ENCODE data around the gene ARHGEF7.

Gene ARHGEF7

GRCh38 chr13:111275995-111276618 lies 161.0 kb downstream of the ARHGEF7 start:
- Histone ChIP-seq H3K4me3 (ENCODE audit: low read depth in 1 of 5, low read length in 5 of 5) (no peak overlapping the region), H3K27ac (ENCODE audit: low read depth, low read length) (no peak overlapping the region), H3K27me3 (ENCODE audit: control insufficient read depth in 5 of 5, insufficient read depth in 4 of 5, low read length in 5 of 5) (no peaks in the 10 kb centered on the region), H3K36me3 (ENCODE audit: control insufficient read depth in 5 of 5, insufficient read depth in 5 of 5, low read length in 5 of 5) (peaks cover 48 to 88% (median 81%) of the 10 kb centered on the region in 5 donors), H3K4me1 (ENCODE audit: control insufficient read depth in 5 of 5, insufficient read depth in 5 of 5, low read length in 5 of 5) (peaks cover 0 to 16% (median 0%) of the 10 kb centered on the region in 5 donors), H3K9ac (ENCODE audit: low read length in 5 of 5) (no peak overlapping the region), H3K9me3 (ENCODE audit: control insufficient read depth in 5 of 5, low read length in 5 of 5) (no peaks in the 10 kb centered on the region)

GRCh38 chr13:111278258-111278657 lies 163.1 kb downstream of the ARHGEF7 start:
- no peaks in the 10 kb centered on the region for H3K27me3 ChIP-seq (ENCODE audit: control insufficient read depth in 5 of 5, insufficient read depth in 4 of 5, low read length in 5 of 5)
- no peak overlapping the region for H3K9ac ChIP-seq (ENCODE audit: low read length in 5 of 5)
- peaks cover 49 to 95% (median 82%) of the 10 kb centered on the region in 5 donors for H3K36me3 ChIP-seq (ENCODE audit: control insufficient read depth in 5 of 5, insufficient read depth in 5 of 5, low read length in 5 of 5)
- H3K27ac ChIP-seq (ENCODE audit: low read depth, low read length) = no peak overlapping the region
- H3K4me3 ChIP-seq (ENCODE audit: low read depth in 1 of 5, low read length in 5 of 5) = no peak overlapping the region
- no peaks in the 10 kb centered on the region for H3K9me3 ChIP-seq (ENCODE audit: control insufficient read depth in 5 of 5, low read length in 5 of 5)
- peaks cover 0 to 19% (median 0%) of the 10 kb centered on the region in 5 donors for H3K4me1 ChIP-seq (ENCODE audit: control insufficient read depth in 5 of 5, insufficient read depth in 5 of 5, low read length in 5 of 5)

GRCh38 chr13:111278743-111279652 lies 163.9 kb downstream of the ARHGEF7 start:
- no peaks in the 10 kb centered on the region for H3K27me3 ChIP-seq (ENCODE audit: control insufficient read depth in 5 of 5, insufficient read depth in 4 of 5, low read length in 5 of 5)
- no peak overlapping the region for H3K27ac ChIP-seq (ENCODE audit: low read depth, low read length)
- no peak overlapping the region for H3K9ac ChIP-seq (ENCODE audit: low read length in 5 of 5)
- H3K36me3 ChIP-seq (ENCODE audit: control insufficient read depth in 5 of 5, insufficient read depth in 5 of 5, low read length in 5 of 5) = peaks cover 49 to 96% (median 82%) of the 10 kb centered on the region in 5 donors
- H3K9me3 ChIP-seq (ENCODE audit: control insufficient read depth in 5 of 5, low read length in 5 of 5) = no peaks in the 10 kb centered on the region
- peaks cover 0 to 19% (median 0%) of the 10 kb centered on the region in 5 donors for H3K4me1 ChIP-seq (ENCODE audit: control insufficient read depth in 5 of 5, insufficient read depth in 5 of 5, low read length in 5 of 5)
- H3K4me3 ChIP-seq (ENCODE audit: low read depth in 1 of 5, low read length in 5 of 5) = no peak overlapping the region

GRCh38 chr13:111280226-111280625 lies 165.1 kb downstream of the ARHGEF7 start:
- Histone ChIP-seq H3K9me3 (ENCODE audit: control insufficient read depth in 5 of 5, low read length in 5 of 5) (no peaks in the 10 kb centered on the region), H3K36me3 (ENCODE audit: control insufficient read depth in 5 of 5, insufficient read depth in 5 of 5, low read length in 5 of 5) (peaks cover 40 to 96% (median 85%) of the 10 kb centered on the region in 5 donors), H3K9ac (ENCODE audit: low read length in 5 of 5) (no peak overlapping the region), H3K27ac (ENCODE audit: low read depth, low read length) (no peak overlapping the region), H3K4me1 (ENCODE audit: control insufficient read depth in 5 of 5, insufficient read depth in 5 of 5, low read length in 5 of 5) (peaks cover 0 to 19% (median 0%) of the 10 kb centered on the region in 5 donors), H3K4me3 (ENCODE audit: low read depth in 1 of 5, low read length in 5 of 5) (no peak overlapping the region), H3K27me3 (ENCODE audit: control insufficient read depth in 5 of 5, insufficient read depth in 4 of 5, low read length in 5 of 5) (no peaks in the 10 kb centered on the region)

GRCh38 chr13:111280681-111281585 lies 165.8 kb downstream of the ARHGEF7 start:
- Histone ChIP-seq H3K9me3 (ENCODE audit: control insufficient read depth in 5 of 5, low read length in 5 of 5) (no peaks in the 10 kb centered on the region), H3K27ac (ENCODE audit: low read depth, low read length) (peak overlapping the region; percentile 6), H3K4me1 (ENCODE audit: control insufficient read depth in 5 of 5, insufficient read depth in 5 of 5, low read length in 5 of 5) (peaks cover 0 to 19% (median 0%) of the 10 kb centered on the region in 5 donors), H3K36me3 (ENCODE audit: control insufficient read depth in 5 of 5, insufficient read depth in 5 of 5, low read length in 5 of 5) (peaks cover 37 to 96% (median 85%) of the 10 kb centered on the region in 5 donors), H3K27me3 (ENCODE audit: control insufficient read depth in 5 of 5, insufficient read depth in 4 of 5, low read length in 5 of 5) (no peaks in the 10 kb centered on the region), H3K4me3 (ENCODE audit: low read depth in 1 of 5, low read length in 5 of 5) (no peak overlapping the region), H3K9ac (ENCODE audit: low read length in 5 of 5) (no peak overlapping the region)

GRCh38 chr13:111281751-111282311 lies 166.7 kb downstream of the ARHGEF7 start:
- Histone ChIP-seq H3K4me3 (ENCODE audit: low read depth in 1 of 5, low read length in 5 of 5) (no peak overlapping the region), H3K36me3 (ENCODE audit: control insufficient read depth in 5 of 5, insufficient read depth in 5 of 5, low read length in 5 of 5) (peaks cover 29 to 96% (median 86%) of the 10 kb centered on the region in 5 donors), H3K4me1 (ENCODE audit: control insufficient read depth in 5 of 5, insufficient read depth in 5 of 5, low read length in 5 of 5) (peaks cover 0 to 19% (median 0%) of the 10 kb centered on the region in 5 donors), H3K9ac (ENCODE audit: low read length in 5 of 5) (no peak overlapping the region), H3K9me3 (ENCODE audit: control insufficient read depth in 5 of 5, low read length in 5 of 5) (no peaks in the 10 kb centered on the region), H3K27ac (ENCODE audit: low read depth, low read length) (peak overlapping the region; percentile 6), H3K27me3 (ENCODE audit: control insufficient read depth in 5 of 5, insufficient read depth in 4 of 5, low read length in 5 of 5) (no peaks in the 10 kb centered on the region)

GRCh38 chr13:111282425-111282824 lies 167.3 kb downstream of the ARHGEF7 start:
- Histone ChIP-seq H3K9ac (ENCODE audit: low read length in 5 of 5) (no peak overlapping the region), H3K27ac (ENCODE audit: low read depth, low read length) (peak overlapping the region; percentile 23), H3K9me3 (ENCODE audit: control insufficient read depth in 5 of 5, low read length in 5 of 5) (no peaks in the 10 kb centered on the region), H3K27me3 (ENCODE audit: control insufficient read depth in 5 of 5, insufficient read depth in 4 of 5, low read length in 5 of 5) (no peaks in the 10 kb centered on the region), H3K4me1 (ENCODE audit: control insufficient read depth in 5 of 5, insufficient read depth in 5 of 5, low read length in 5 of 5) (peaks cover 0 to 19% (median 0%) of the 10 kb centered on the region in 5 donors), H3K36me3 (ENCODE audit: control insufficient read depth in 5 of 5, insufficient read depth in 5 of 5, low read length in 5 of 5) (peaks cover 25 to 97% (median 89%) of the 10 kb centered on the region in 5 donors), H3K4me3 (ENCODE audit: low read depth in 1 of 5, low read length in 5 of 5) (no peak overlapping the region)

GRCh38 chr13:111282997-111283396 lies 167.9 kb downstream of the ARHGEF7 start:
- H3K4me1 ChIP-seq (ENCODE audit: control insufficient read depth in 5 of 5, insufficient read depth in 5 of 5, low read length in 5 of 5) = peaks cover 0 to 19% (median 0%) of the 10 kb centered on the region in 5 donors
- no peak overlapping the region for H3K9ac ChIP-seq (ENCODE audit: low read length in 5 of 5)
- H3K36me3 ChIP-seq (ENCODE audit: control insufficient read depth in 5 of 5, insufficient read depth in 5 of 5, low read length in 5 of 5) = peaks cover 19 to 95% (median 87%) of the 10 kb centered on the region in 5 donors
- H3K9me3 ChIP-seq (ENCODE audit: control insufficient read depth in 5 of 5, low read length in 5 of 5) = no peaks in the 10 kb centered on the region
- no peak overlapping the region for H3K4me3 ChIP-seq (ENCODE audit: low read depth in 1 of 5, low read length in 5 of 5)
- no peaks in the 10 kb centered on the region for H3K27me3 ChIP-seq (ENCODE audit: control insufficient read depth in 5 of 5, insufficient read depth in 4 of 5, low read length in 5 of 5)
- no peak overlapping the region for H3K27ac ChIP-seq (ENCODE audit: low read depth, low read length)

GRCh38 chr13:111283457-111283856 lies 168.3 kb downstream of the ARHGEF7 start:
- no peak overlapping the region for H3K27ac ChIP-seq (ENCODE audit: low read depth, low read length)
- peaks cover 18 to 95% (median 87%) of the 10 kb centered on the region in 5 donors for H3K36me3 ChIP-seq (ENCODE audit: control insufficient read depth in 5 of 5, insufficient read depth in 5 of 5, low read length in 5 of 5)
- no peaks in the 10 kb centered on the region for H3K9me3 ChIP-seq (ENCODE audit: control insufficient read depth in 5 of 5, low read length in 5 of 5)

More at GRCh38 chr13:111283457-111283856, 168.3 kb downstream of the ARHGEF7 start:
- H3K27me3 ChIP-seq (ENCODE audit: control insufficient read depth in 5 of 5, insufficient read depth in 4 of 5, low read length in 5 of 5) = no peaks in the 10 kb centered on the region
- H3K4me3 ChIP-seq (ENCODE audit: low read depth in 1 of 5, low read length in 5 of 5) = no peak overlapping the region
- peaks cover 0 to 19% (median 0%) of the 10 kb centered on the region in 5 donors for H3K4me1 ChIP-seq (ENCODE audit: control insufficient read depth in 5 of 5, insufficient read depth in 5 of 5, low read length in 5 of 5)
- H3K9ac ChIP-seq (ENCODE audit: low read length in 5 of 5) = no peak overlapping the region

Data from subcutaneous abdominal adipose tissue (tissue), 5 donors.